SK-N-SH treated with all-trans-retinoic acid at 6 μM for 48 hours (cell line): ENCODE results near the gene HIRA.

ENCODE experiments used
- ARNTL ChIP-seq: fragments of 450-650 bp; formaldehyde crosslinking; IDR thresholded peaks from 2 replicates; pipeline ENCODE4 v1.5.0; 2020; ENCODE audit warnings: low read depth, mild to moderate bottlenecking, moderate library complexity, borderline replicate concordance
- CREB5 ChIP-seq: fragments of 250-450 bp; sonication (Bioruptor Pico); IDR thresholded peaks from 2 replicates; pipeline ENCODE4 v1.5.1; 2020; ENCODE audit warnings: low read depth, mild to moderate bottlenecking, moderate library complexity
- OSR1 ChIP-seq: fragments of 250-450 bp; sonication (Bioruptor Pico); IDR thresholded peaks from 2 replicates; pipeline ENCODE4 v1.8.0; 2022; ENCODE audit warnings: moderate library complexity, mild to moderate bottlenecking, inconsistent platforms
- PPARA ChIP-seq: fragments of 250-450 bp; sonication (Bioruptor Pico); IDR thresholded peaks from 2 replicates; pipeline ENCODE4 v1.5.0; 2020; ENCODE audit warnings: mild to moderate bottlenecking, borderline replicate concordance
- RARB ChIP-seq: fragments of 250-450 bp; sonication (Bioruptor Pico); IDR thresholded peaks from 2 replicates; pipeline ENCODE4 v1.8.0; 2021; ENCODE audit warnings: mild to moderate bottlenecking, moderate library complexity
- ZFP3 ChIP-seq: fragments of 250-450 bp; sonication (Bioruptor Pico); IDR thresholded peaks from 2 replicates; pipeline ENCODE4 v1.5.0; 2020; ENCODE audit warnings: mild to moderate bottlenecking, moderate library complexity
- ZFP30 ChIP-seq: fragments of 450-650 bp; formaldehyde crosslinking; IDR thresholded peaks from 2 replicates; pipeline ENCODE4 v1.5.0; 2022; ENCODE audit warnings: mild to moderate bottlenecking, moderate library complexity
- ZNF565 ChIP-seq: fragments of 450-650 bp; formaldehyde crosslinking; conservative IDR thresholded peaks from 2 replicates; pipeline ENCODE4 v1.5.0; 2020; ENCODE audit warnings: low read depth, mild to moderate bottlenecking, moderate library complexity
- ZNF70 ChIP-seq: fragments of 450-650 bp; formaldehyde crosslinking; IDR thresholded peaks from 2 replicates; pipeline ENCODE4 v1.5.0; 2020; ENCODE audit warnings: mild to moderate bottlenecking, moderate library complexity
- ZNF8 ChIP-seq: fragments of 450-650 bp; formaldehyde crosslinking; IDR thresholded peaks from 2 replicates; pipeline ENCODE4 v1.5.0; 2020; ENCODE audit warnings: mild to moderate bottlenecking, moderate library complexity
- TF ChIP-seq, protein P1 (sequence below): fragments of 250-450 bp; sonication (Bioruptor Pico); IDR thresholded peaks from 2 replicates; pipeline ENCODE4 v1.8.0; 2020; ENCODE audit warnings: mild to moderate bottlenecking, moderate library complexity, borderline replicate concordance
- TF ChIP-seq, protein P2 (sequence below): fragments of 250-450 bp; sonication (Bioruptor Pico); IDR thresholded peaks from 2 replicates; pipeline ENCODE4 v1.5.1; 2021; ENCODE audit warnings: mild to moderate bottlenecking, moderate library complexity
- TF ChIP-seq, protein P3 (sequence below): fragments of 250-450 bp; sonication (Bioruptor Pico); IDR thresholded peaks from 2 replicates; pipeline ENCODE4 v1.5.0; 2020; ENCODE audit warnings: mild to moderate bottlenecking, moderate library complexity

DNA sequence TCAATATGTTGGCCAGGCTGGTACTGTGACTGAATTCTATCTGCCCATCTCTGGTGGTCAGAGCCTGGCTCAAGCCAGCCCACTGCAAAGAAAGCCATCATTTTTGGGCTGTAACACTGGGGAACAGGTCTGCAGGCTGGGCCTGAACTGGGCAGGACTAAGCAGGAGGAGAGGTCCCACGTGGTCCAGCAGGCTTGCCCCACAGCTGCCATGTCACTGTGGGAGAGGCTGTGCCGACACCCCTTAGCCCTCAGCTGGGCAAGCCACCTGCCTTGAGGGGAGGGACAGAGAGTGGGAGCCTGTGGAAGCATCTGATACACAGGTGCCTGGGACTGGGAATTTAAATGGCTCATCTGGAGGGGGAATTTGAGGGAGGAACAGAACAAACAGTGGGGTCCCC is 73.3 kb downstream of the HIRA start:
- TF ChIP-seq CREB5 (no peak), ZNF565 (CRISPR knock-in tag) (no peak), PPARA (CRISPR knock-in tag) (no peak), ARNTL (CRISPR knock-in tag) (no peak), ZFP30 (CRISPR knock-in tag) (no peak), ZNF8 (CRISPR knock-in tag) (no peak), ZFP3 (CRISPR knock-in tag) (no peak), ZNF70 (no peak), RARB (CRISPR knock-in tag) (no peak), OSR1 (CRISPR knock-in tag) (no peak)
- TF ChIP-seq, protein P1, sequence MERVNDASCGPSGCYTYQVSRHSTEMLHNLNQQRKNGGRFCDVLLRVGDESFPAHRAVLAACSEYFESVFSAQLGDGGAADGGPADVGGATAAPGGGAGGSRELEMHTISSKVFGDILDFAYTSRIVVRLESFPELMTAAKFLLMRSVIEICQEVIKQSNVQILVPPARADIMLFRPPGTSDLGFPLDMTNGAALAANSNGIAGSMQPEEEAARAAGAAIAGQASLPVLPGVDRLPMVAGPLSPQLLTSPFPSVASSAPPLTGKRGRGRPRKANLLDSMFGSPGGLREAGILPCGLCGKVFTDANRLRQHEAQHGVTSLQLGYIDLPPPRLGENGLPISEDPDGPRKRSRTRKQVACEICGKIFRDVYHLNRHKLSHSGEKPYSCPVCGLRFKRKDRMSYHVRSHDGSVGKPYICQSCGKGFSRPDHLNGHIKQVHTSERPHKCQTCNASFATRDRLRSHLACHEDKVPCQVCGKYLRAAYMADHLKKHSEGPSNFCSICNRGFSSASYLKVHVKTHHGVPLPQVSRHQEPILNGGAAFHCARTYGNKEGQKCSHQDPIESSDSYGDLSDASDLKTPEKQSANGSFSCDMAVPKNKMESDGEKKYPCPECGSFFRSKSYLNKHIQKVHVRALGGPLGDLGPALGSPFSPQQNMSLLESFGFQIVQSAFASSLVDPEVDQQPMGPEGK (CRISPR knock-in tag) = no peak
- TF ChIP-seq, protein P2, sequence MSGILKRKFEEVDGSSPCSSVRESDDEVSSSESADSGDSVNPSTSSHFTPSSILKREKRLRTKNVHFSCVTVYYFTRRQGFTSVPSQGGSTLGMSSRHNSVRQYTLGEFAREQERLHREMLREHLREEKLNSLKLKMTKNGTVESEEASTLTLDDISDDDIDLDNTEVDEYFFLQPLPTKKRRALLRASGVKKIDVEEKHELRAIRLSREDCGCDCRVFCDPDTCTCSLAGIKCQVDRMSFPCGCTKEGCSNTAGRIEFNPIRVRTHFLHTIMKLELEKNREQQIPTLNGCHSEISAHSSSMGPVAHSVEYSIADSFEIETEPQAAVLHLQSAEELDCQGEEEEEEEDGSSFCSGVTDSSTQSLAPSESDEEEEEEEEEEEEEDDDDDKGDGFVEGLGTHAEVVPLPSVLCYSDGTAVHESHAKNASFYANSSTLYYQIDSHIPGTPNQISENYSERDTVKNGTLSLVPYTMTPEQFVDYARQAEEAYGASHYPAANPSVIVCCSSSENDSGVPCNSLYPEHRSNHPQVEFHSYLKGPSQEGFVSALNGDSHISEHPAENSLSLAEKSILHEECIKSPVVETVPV (CRISPR knock-in tag) = no peak
- TF ChIP-seq, protein P3, sequence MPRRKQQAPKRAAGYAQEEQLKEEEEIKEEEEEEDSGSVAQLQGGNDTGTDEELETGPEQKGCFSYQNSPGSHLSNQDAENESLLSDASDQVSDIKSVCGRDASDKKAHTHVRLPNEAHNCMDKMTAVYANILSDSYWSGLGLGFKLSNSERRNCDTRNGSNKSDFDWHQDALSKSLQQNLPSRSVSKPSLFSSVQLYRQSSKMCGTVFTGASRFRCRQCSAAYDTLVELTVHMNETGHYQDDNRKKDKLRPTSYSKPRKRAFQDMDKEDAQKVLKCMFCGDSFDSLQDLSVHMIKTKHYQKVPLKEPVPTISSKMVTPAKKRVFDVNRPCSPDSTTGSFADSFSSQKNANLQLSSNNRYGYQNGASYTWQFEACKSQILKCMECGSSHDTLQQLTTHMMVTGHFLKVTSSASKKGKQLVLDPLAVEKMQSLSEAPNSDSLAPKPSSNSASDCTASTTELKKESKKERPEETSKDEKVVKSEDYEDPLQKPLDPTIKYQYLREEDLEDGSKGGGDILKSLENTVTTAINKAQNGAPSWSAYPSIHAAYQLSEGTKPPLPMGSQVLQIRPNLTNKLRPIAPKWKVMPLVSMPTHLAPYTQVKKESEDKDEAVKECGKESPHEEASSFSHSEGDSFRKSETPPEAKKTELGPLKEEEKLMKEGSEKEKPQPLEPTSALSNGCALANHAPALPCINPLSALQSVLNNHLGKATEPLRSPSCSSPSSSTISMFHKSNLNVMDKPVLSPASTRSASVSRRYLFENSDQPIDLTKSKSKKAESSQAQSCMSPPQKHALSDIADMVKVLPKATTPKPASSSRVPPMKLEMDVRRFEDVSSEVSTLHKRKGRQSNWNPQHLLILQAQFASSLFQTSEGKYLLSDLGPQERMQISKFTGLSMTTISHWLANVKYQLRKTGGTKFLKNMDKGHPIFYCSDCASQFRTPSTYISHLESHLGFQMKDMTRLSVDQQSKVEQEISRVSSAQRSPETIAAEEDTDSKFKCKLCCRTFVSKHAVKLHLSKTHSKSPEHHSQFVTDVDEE (CRISPR knock-in tag) = no peak
